ENCODE data around the gene PRSS50. TPM values are rescaled to one million over a fixed set of nuclear protein-coding genes. Genes with fewer than 3 reads are reported as not detected.

The PRSS50 gene
- total RNA-seq, 2 experiments from 2014 or later = not detected

DNA sequence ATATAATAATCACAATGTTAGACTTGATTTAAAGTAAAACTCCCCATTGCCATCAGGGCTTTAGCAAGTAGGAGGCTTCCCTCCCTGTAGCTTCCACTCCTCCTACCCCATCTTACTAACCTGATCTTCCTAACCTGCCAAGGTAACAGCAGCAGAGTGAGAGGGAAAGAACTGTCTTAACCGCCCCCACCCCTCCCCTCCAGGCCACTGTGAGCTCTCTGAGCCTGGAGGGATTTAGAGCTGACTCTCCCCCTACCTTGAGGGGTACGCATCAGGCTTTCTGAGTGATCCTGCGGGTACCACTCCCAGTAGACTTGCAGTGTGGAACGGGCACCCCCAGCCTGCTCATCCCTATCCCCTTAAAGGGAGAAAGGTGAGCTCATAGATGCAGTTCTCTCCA, 11.4 kb upstream of the PRSS50 start:
- POLR2A ChIA-PET = no interaction called here
- CTCF ChIA-PET = no interaction called here

DNA sequence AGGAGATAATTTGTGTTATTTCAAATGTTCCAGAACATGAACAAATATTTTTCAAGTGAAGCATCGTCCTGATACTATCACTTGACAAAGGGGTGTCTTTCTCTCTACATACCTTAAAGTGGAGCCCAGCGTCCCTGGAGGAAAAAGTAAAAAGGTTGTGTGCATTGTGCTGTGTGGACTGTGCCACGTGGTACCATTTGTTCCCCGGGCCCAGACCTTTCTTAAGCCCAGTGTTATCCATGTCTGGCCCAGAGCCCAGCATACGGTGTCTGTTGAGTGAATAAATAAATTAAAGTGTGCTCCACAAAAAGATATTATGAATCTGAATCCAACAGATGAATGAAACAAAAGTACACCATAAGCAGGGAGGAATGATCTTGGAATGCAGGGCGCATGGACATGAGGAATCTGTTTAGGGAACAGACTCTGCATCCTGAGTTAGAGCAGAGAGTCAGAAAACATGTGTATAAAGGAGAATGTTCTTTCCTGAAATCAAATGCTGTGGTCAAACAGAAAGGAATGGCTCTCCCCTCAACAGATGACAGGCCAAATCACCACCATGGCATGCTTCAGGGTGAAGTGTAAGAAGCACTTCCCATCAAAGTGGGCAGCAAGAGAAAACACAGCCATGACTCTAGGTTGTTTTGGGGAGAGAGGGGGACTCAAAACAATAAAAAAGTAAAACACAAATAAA, 8.1 kb upstream of the PRSS50 start:
- ChIA-PET CTCF (no interaction called here), POLR2A (no interaction called here)

DNA sequence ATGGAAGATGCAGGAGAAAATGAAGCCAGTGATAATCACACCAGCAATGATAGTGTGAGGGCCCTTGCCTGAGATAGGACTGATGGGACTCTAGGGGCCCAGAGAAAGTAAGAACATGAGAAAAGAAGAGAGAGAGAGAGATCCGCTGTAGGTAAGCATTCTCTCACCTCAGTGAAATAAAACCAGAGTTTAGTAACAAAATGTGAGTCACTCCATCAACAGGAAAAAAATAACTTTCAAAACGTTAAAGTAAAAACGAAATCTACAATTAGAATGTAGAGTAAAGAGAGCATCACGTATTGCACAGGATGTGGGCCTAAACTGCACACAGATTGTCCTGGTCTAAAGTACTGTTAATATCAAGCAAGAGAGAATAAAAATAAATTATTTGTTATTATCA, 6.8 kb upstream of the PRSS50 start:
- ChIA-PET POLR2A (interaction anchor here (0.6 kb wide), 1 partner anchor 526 kb away, joined by 3 read pairs; no protein-coding TSS in a partner anchor), CTCF (no interaction called here)

DNA sequence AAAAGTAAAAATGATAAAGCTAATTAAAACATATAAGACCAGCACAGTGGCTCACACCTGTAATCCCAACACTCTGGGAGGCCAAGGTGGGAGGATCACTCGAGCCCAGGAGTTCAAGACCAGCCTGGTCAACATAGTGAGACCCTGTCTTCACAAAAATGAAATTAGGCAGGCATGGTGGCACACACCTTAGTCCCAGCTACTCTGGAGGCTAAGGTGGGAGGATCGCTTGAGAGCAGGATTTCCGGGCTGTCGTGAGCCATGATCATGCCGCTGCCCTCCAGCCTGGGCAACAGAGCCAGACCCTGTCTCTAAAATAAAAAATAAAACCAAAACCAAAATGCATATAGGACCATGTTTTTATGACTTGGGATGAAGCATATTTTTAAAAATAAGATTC, 4.8 kb upstream of the PRSS50 start:
- ChIA-PET CTCF (no interaction called here), POLR2A (no interaction called here)

DNA sequence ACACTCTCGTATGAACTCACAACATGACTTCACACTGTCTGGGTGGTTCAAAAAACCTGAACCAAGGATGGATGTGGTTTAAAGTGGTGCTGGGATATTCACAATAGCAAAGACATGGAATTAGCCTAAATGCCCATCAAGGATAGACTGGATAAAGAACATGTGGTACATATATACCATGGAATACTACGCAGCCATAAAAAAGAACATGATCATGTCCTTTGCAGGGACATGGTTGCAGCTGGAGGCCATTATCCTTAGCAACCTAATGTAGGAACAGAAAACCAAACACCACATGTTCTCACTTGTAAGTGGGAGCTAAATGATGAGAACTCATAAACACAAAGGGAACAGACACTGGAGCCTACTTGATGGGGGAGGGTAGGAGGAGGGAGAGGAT, 3.3 kb upstream of the PRSS50 start:
- CTCF ChIA-PET = no interaction called here
- POLR2A ChIA-PET = no interaction called here

DNA sequence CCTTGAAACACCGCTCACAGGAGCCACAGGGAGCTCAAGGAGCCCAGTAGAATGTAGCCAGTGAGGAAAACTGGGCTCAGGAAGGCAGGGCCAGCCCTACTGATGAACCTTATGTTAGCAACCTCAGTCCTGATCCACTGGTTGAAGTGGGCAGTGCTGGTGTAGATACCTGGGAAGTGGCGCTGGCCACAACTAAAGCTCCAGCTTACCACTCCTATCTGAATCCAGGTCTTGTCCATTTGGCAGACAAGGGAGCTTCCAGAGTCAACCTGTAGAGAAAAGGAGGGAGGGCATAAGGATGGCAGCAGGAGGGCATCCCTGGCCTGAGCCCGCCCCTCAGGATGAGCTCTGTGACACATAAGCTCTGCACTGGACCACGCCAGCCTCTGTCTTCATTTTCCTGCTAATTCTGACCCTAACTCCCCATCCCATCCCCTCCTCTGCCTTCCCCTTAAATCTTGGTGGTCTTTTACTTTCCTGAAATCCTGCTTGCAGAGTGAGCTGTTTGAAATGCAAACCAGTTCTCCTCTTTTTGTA, 2.1 kb upstream of the PRSS50 start:
- POLR2A ChIA-PET = interaction anchor here (0.6 kb wide), 1 partner anchor 152 kb away, joined by 3 read pairs; no protein-coding TSS in a partner anchor
- CTCF ChIA-PET = no interaction called here

DNA sequence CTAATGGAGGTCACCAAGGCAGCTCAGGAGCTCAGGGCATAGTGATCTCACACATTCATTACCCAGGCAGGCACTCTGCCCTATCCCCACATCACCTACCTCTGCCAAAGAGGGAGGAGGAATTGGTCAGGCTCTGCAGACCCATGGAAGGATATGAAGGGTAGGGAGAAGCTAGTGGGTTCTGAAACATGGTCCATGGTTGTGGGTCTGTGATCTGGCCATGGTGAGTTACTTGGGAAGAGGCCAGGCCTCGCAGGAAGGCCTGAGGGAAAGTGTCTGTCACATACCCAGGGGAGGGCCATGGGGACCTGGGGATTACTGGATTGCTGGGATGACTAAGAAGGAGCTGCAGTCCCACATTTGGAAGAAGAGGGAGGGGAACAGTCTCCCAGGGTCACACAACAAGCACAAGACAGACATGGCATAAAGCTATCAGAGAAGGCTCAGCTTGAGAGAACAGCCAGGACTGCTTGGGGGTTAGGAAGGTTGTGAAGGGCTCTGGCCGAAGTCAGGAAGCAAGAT, 1.4 kb upstream of the PRSS50 start:
- POLR2A ChIA-PET = no interaction called here
- CTCF ChIA-PET = interaction anchor here (1.0 kb wide), 1 partner anchor 14 kb away, joined by 3 read pairs; no protein-coding TSS in a partner anchor

DNA sequence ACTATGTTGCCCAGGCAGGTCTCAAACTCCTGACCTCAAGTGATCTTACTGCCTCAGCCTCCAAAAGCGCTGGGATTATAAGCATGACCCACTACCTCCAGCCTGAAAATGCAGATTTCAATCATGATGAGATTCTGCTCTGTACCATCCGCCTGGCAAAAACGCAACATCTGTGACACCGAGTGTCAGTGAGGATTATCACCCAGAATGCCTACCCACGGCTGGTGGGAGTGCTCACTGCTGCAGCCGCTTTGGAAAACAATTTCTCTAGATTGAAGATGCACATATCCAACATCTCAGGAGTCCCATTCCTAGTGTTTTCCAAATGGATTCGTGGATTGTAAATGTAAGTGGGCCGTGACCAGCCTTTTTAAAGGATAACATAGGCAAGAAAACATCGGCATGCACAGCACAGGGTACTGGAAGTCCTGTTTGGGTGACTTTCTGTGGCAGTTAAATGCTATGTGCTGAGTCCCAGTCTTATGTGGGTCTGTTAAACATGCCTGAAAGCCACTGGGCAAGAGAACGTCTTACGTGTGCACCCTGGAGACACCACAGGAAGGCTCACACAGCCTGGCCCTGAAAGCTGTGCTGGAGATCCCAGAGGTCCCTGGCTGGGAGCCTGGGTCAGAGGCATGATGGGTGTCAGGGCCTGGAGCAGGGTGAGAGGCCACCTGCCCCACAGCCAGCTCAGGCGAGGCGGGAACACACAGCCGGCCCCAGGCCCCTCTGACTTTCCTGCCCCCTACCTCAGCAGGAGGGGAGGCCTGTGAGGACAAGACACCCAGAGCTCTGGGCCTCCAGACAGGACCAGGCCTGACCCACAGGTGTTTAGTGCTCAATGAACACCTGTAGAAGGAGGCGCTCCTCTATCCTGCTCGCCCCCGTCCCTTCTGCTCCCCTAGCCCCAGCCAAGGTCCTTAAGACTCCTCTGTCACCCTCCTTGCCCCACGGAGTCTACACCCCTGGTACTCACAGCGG, 918 bp downstream of the PRSS50 start:
- CTCF ChIA-PET = no interaction called here
- POLR2A ChIA-PET = no interaction called here

DNA sequence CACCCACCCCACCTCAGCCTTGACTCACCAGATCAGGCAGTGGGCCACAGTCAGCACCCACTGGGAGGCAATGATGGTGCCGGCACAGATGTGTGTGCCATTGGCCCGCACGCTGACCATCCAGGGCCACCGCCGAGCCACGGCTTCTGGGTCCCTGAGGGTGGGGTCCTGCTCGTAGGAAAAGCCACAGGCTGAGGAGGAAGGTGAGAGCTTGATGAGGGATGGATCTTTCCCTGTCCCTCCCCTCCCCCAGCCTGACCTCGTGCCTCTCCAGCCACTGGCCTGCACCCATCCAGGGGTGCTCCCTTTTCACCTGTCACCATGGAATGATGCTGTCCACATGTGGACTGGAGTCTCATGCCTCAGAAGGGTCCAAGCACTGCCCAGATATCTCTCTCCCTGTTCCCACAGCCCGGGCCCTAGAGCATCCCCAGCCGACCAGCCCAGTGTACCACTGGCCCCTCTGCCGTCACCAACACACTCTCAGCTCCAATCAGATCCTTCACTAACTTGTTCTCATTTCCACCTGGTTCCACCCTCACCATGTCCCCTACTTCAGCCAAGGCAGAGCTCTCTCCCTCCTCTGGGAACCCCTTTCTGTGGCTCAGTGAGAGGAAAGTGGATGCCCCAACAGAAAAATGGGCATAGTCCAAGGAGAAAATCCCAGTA, 2.0 kb downstream of the PRSS50 start:
- CTCF ChIA-PET = no interaction called here
- POLR2A ChIA-PET = interaction anchor here (0.6 kb wide), 1 partner anchor 171 kb away, joined by 5 read pairs; no protein-coding TSS in a partner anchor

DNA sequence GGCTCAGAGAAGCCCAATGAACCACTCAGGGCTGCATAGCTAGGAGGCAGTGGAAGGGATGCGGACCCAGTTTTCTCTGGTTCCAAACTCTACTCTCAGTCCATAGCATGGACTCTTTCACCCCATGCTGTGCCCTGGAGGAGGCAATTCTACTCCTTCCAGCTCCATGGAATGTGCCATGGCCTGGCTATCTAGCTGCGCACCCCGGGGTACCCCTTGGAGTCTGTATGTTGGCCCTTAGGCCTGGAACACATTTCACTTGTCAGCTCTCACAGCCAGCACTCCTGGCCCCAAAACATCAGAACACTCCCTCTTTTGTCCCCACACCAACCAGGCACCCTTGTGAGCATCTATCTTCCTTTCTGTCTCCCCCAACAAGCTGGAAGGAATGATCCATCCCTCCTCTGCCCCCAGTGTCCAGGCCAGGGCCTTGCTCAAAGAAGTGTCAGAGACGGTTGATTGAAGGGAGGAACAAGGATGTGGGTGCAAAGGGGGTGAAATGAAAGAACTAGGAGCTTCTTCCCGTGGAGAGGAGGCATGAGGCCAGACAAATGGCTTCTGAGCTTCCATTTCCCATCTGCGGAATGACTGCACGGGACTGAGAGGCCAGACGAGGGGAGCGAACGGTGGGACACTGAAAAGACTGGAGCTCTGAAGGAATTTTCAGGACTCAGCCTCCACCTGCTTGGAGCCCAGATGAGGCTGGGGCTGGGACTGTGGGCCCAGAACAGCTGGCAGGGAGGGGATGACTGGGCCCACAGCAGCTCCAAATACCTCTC, 2.8 kb downstream of the PRSS50 start:
- POLR2A ChIA-PET = interaction anchor here (0.6 kb wide), 1 partner anchor 172 kb away, joined by 5 read pairs; no protein-coding TSS in a partner anchor
- CTCF ChIA-PET = interaction anchor here (0.8 to 1.4 kb wide), 2 partner anchors 10 to 183 kb away, joined by 3 to 4 read pairs; no protein-coding TSS in a partner anchor

DNA sequence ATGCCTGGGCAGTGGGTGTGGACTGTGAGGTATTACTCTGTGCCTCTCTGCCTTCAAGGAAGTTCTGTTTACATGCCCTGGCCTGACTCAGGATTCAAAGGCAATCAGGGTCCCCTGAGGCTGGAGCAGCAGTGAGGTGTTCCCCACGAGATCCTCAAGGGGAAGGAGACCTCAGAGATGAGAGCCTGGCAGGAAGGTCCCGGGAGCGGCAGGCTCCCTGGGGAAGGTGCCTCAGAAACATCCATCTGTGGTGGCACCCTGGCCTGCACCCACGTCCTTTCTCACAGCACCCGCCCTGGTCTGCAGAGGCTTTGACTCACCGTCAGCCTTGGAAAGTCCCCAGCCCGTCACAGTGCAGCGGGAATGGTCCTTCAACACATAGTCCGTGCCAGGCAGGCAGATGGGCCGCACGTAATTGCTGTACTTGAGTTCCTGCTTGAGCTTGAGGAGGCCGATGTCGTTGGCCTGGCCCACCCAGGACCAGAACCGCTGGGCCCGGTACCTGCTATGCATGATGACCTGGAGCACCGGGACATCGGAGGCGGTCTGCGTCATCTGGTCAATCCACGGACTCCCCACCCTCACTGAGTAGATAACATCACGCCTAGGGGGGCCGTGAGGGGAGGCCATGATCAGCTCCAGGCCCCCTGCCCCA, 3.6 kb downstream of the PRSS50 start:
- CTCF ChIA-PET = interaction anchor here (0.8 to 1.4 kb wide), 3 partner anchors 9 to 184 kb away, joined by 3 to 4 read pairs (median 3); no protein-coding TSS in a partner anchor
- POLR2A ChIA-PET = no interaction called here

DNA sequence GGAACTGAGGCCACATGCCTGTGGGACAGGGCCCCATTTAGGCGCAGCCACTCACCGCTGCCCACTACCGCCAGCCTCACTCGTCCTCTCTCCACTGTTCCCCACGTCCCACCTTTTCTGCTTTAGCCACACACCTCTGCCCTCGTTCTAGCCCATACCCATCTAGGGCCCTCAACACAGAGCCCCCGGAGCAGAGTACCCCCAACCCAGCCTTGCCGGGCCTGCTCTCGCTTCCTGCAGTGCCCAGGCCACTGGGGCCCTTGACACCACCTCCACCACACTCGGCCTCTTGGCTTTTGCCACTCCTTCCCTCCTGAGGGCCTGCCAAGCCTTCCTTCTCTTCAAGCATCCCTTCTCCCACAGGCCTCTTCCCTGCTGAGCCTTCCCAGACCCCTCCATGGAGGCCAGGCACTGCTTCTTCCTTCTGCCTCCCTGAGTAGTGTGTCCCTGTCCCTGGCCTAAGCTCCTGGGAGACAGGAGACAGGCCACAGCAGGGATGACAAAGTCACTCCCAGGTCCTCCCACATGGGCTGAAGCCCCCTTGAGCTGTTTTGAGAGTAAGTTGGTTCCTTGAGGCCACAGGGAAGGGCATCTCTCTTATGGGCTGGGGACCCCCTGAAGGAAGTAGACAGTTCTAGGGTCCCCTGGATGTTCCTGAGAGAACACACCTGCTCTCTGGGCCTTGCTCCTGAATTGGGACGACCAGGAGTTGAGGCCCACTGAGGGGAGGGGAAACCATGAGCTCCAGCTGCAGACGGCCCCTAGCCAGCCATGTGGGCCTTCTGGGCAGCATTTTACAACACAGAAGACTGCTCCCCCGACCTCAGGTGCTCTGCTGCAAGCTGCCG, 4.4 kb downstream of the PRSS50 start:
- CTCF ChIA-PET = interaction anchor here (0.9 kb wide), 1 partner anchor 8 kb away, joined by 3 read pairs; no protein-coding TSS in a partner anchor
- POLR2A ChIA-PET = no interaction called here

DNA sequence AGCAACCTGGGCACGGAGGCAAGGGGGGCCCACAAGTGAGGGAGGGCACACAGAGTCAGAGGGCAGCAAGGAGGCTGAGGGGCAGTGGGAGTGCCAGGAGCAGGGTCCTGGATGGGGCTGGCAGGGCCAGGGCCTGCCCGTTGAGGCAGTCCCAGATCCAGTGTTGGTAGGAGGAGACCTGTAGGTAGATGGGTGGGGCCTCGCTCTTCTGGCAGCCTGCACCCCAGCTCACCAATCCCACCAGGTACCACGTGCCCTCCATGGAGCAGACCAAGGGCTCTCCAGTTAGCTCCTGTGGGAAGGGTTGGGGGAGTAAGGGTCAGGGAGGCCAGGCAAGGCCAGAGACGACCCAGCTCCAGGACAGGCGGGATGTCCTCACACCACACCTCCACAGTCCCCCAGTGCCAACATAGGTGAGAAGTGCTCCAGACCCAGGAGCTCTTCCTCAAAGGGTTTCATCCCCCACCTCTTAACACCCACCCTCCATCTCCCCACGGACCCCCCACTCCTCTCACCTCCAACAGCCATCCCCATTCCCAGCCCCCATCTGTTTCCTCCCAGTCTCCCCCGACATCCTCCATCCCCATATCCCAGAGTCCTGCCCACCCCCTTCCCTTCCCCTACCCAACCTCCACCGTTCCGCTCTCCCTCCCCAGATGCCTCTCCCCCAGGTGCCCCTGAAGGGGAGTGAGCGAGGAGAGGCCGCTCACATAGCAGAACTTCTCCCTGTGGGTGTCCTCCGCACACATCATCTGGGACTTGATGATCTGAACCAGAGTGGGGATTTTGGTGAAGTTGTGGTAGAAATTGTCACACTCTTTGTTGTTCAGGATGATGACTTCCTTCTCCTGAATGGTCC, 5.2 kb downstream of the PRSS50 start:
- ChIA-PET CTCF (no interaction called here), POLR2A (no interaction called here)

DNA sequence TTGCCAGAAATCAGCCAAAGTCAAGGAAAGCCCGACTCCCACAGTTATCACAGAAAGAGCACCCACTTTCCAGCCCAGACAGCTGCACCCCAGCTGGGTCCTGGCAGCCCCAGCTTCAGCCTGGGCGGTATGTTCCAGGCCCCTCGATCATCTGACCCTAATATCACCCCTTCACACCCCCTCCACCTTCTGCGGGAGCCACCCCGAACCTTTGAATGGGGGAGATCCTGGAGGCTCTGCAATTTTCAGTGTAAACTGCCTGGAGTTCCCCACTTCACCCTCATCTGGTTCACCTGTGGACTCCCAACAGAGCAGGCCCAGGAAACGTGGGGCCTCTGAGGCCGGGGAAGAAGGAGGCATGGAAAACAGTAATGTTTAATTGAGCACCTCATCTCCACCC, 5.9 kb downstream of the PRSS50 start:
- ChIA-PET CTCF (no interaction called here), POLR2A (no interaction called here)

DNA sequence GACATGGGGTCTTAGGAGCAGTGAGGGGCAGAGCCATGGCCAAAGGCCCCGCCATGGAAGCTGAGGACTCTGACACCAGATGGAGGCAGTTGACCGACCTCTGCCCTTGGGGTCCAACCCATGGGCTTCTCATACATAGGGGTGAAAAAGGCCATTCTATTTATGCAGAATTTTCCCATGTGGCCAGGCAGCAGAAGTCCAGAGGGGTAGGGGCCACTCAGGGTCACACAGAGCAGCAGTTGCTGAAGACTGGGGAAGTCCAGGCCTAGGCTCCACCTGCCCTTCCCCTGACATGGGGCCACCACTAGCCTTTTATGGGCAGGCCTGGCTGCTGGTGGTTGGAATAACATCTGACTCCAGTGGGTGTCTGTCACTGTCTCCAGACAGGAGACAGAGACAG, 6.4 kb downstream of the PRSS50 start:
- CTCF ChIA-PET = no interaction called here
- POLR2A ChIA-PET = no interaction called here

DNA sequence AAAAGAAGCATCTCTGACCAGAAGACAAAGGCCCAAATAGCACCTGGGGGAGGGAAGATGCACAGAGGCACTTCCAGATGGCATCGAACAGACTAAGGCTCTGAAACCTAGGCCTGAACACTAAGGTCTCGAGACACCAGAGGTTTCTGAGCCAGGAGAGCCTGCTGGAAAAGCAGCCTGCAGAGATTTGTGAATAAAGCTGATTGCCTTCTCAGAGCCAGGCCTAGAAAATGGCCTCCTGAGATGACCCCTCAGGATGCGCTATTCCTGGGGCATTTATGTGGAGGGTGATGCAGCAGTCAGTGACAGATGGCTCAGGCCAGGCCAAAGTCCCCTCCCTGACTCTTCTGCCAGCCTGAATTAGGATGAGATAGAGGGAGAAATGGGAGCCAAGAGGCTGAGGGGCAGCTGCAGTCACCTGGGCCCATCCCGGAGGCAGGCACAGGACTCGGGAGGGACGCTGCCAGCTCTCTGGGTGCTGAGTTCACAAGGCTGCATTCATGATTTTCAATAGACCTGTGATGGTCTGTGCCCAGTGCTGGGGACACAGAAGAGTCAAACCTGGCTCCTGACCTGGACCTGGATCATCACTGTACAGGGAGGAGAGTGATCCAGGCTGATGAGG, 6.9 kb downstream of the PRSS50 start:
- POLR2A ChIA-PET = no interaction called here
- CTCF ChIA-PET = no interaction called here
